HUES48 (cell line): Measurements from ENCODE around the gene KITLG.
"Not testable (repeated sequence)": the region's sequence is repeated elsewhere in the genome, so short reads cannot be mapped to it uniquely, and the experiment has no call there.

Experiments used
- H3K27ac ChIP-seq: one replicate; pipeline ENCODE4 v1.7.0; 2013; ENCODE audit warnings: low read depth, low read length, inconsistent platforms
- H3K27me3 ChIP-seq: 2 replicates; pipeline ENCODE4 v1.6.1; 2013; ENCODE audit warnings: mild to moderate bottlenecking, low read length; ENCODE audit not compliant: control insufficient read depth, insufficient read depth
- H3K36me3 ChIP-seq: 2 replicates; pipeline ENCODE4 v1.6.1; 2013; ENCODE audit warnings: low read length; ENCODE audit not compliant: control insufficient read depth, insufficient read depth
- H3K4me1 ChIP-seq: 2 replicates; pipeline ENCODE4 v1.6.1; 2013; ENCODE audit warnings: mild to moderate bottlenecking, low read length; ENCODE audit not compliant: control insufficient read depth, insufficient read depth
- H3K4me3 ChIP-seq: 2 replicates; pipeline ENCODE4 v1.5.1; 2013; ENCODE audit warnings: mild to moderate bottlenecking, low read depth, low read length
- H3K9ac ChIP-seq: 2 replicates; pipeline ENCODE4 v1.6.1; 2013; ENCODE audit warnings: mild to moderate bottlenecking, low read depth, low read length, moderate library complexity
- H3K9me3 ChIP-seq: 2 replicates; pipeline ENCODE4 v1.6.1; 2013; ENCODE audit warnings: low read length; ENCODE audit not compliant: control insufficient read depth, insufficient read depth

Gene KITLG

DNA sequence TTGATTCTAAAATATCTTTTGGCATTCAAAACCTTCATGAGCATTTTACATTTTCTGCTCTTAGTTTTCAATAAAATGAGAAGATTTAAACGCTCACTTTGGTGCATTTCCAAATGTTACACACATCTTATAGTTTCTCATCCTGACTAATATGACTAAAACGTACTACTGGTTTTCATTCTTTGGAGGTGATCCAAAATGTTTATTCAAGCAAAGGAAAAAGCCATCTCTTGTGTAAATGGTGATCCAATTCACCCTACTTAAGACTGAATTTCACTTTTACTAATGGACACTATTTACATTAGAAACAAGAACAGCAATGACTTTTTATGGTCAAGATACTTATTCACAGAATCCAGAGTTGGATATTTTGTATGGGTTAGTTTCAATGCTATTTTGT is 86.6 kb downstream of the KITLG start:
- no peak overlapping the region for H3K4me3 ChIP-seq
- no peak overlapping the region for H3K9ac ChIP-seq

DNA sequence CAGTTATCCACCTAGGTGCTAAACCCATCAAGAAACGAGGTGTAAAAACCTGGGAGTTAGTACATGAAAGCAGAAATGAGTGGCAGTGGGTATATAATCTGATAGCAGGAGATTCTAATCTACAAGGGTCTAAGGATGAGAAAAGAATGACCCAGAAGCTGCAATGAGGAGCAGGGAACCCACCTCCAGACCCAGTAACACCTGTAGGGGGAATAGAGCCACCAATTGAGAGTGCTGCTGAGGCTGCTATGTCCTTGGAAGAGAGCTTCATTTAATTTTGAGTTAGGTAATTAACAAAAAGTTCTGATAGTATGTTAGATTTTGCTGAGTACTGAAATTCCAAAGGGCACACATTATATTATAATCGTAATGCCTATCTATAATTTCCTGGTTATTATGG is 89.8 kb downstream of the KITLG start:
- Histone ChIP-seq H3K4me1 (no peaks in the 10 kb centered on the region), H3K4me3 (no peak overlapping the region), H3K9ac (no peak overlapping the region), H3K36me3 (no peaks in the 10 kb centered on the region), H3K27me3 (no peaks in the 10 kb centered on the region), H3K9me3 (no peaks in the 10 kb centered on the region), H3K27ac (no peak overlapping the region)

More for the DNA sequence above, 86.6 kb downstream of the KITLG start:
- H3K9me3 ChIP-seq, result no peaks in the 10 kb centered on the region
- no peaks in the 10 kb centered on the region for H3K27me3 ChIP-seq
- no peaks in the 10 kb centered on the region for H3K36me3 ChIP-seq
- H3K4me1 ChIP-seq, result no peaks in the 10 kb centered on the region
- H3K27ac ChIP-seq, result no peak overlapping the region

DNA sequence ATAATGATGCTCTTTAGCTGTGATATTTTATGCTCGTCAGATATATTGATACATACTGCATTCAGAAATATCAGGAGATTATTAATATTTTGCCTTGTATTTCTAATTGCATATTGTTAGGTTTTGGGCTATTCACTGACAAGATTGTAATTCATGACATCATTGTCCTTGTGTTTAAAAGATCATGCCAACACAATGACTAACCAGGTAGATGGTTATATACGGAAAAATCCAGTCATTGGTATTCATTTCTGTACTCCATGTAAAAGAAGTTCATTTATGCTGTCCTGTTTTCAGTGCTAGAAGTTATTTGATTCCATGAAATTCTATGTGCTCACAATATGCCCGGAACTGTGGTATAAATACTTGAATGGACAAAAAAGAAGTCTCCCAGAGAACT is 107.5 kb downstream of the KITLG start:
- Histone ChIP-seq H3K4me3 (no peak overlapping the region), H3K27ac (peak overlapping the region; percentile 81), H3K9ac (no peak overlapping the region), H3K4me1 (peaks cover 22% of the 10 kb centered on the region), H3K27me3 (no peaks in the 10 kb centered on the region), H3K36me3 (no peaks in the 10 kb centered on the region), H3K9me3 (peaks cover 6% of the 10 kb centered on the region)

DNA sequence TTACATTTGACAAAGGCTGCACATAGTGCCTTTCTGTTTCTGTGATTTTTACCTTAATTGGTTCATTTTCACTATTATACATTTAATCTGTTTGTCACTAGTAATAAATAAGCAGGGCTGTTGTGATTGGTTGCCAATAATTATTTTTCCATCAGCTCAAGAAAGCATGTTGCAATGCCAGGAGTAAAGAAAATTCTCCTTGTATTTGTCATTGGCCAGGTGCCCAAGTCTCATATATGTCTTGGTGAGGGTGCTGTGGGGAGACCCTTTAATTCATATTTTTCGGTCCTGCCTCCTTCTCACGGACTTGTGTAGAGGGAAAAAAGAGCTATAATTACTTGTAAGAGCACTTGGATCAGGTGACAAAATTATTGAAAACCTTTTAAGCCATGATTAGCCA is 108.0 kb downstream of the KITLG start:
- Histone ChIP-seq H3K27me3 (no peaks in the 10 kb centered on the region), H3K4me3 (no peak overlapping the region), H3K27ac (peak overlapping the region; percentile 81)

GRCh38 chr12:88471331-88472045 is 108.8 kb downstream of the KITLG start:
- Histone ChIP-seq H3K4me1 (peaks cover 22% of the 10 kb centered on the region), H3K9me3 (peaks cover 11% of the 10 kb centered on the region), H3K27ac (peak overlapping the region; percentile 81), H3K36me3 (no peaks in the 10 kb centered on the region), H3K27me3 (no peaks in the 10 kb centered on the region), H3K4me3 (no peak overlapping the region), H3K9ac (no peak overlapping the region)

More for the DNA sequence above, 108.0 kb downstream of the KITLG start:
- H3K9ac ChIP-seq, result no peak overlapping the region
- peaks cover 9% of the 10 kb centered on the region for H3K9me3 ChIP-seq
- peaks cover 22% of the 10 kb centered on the region for H3K4me1 ChIP-seq
- H3K36me3 ChIP-seq, result no peaks in the 10 kb centered on the region

- no peak overlapping the region for H3K27ac ChIP-seq
Measured at GRCh38 chr12:88469154-88469553, 111.1 kb downstream of the KITLG start.

GRCh38 chr12:88468581-88468980 is 111.7 kb downstream of the KITLG start:
- no peaks in the 10 kb centered on the region for H3K27me3 ChIP-seq
- peaks cover 11% of the 10 kb centered on the region for H3K9me3 ChIP-seq
- no peak overlapping the region for H3K9ac ChIP-seq
- no peak overlapping the region for H3K27ac ChIP-seq
- no peak overlapping the region for H3K4me3 ChIP-seq
- no peaks in the 10 kb centered on the region for H3K36me3 ChIP-seq
- H3K4me1 ChIP-seq, result peaks cover 22% of the 10 kb centered on the region

More at GRCh38 chr12:88469154-88469553, 111.1 kb downstream of the KITLG start:
- no peak overlapping the region for H3K9ac ChIP-seq
- H3K27me3 ChIP-seq, result no peaks in the 10 kb centered on the region
- no peaks in the 10 kb centered on the region for H3K36me3 ChIP-seq
- peaks cover 11% of the 10 kb centered on the region for H3K9me3 ChIP-seq
- peaks cover 22% of the 10 kb centered on the region for H3K4me1 ChIP-seq
- H3K4me3 ChIP-seq, result no peak overlapping the region

GRCh38 chr12:88466708-88467107 is 113.6 kb downstream of the KITLG start:
- H3K9me3 ChIP-seq, result peaks cover 11% of the 10 kb centered on the region
- H3K27me3 ChIP-seq, H3K36me3 ChIP-seq, H3K4me3 ChIP-seq, H3K27ac ChIP-seq, H3K4me1 ChIP-seq, H3K9ac ChIP-seq: not testable (repeated sequence)

DNA sequence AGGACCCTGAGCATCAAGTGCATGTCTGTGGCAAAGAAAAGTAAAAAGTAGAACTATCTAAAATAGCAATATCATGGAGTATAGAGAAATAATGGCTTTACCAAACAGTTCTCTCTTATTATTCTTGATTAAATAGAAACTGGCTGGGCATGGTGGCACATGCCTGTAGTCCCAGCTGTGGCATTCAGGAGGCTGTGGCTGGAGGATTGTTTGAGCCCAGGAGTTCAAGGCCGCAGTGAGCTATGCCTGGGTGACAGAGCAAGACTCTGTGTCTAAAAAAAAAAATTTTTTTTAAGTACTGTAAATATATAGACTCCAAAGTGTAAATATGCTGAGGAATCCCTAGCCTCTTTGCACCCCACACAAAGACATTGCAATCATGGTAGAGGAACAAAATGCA is 121.9 kb downstream of the KITLG start:
- H3K27me3 ChIP-seq, result no peaks in the 10 kb centered on the region
- no peak overlapping the region for H3K9ac ChIP-seq
- no peak overlapping the region for H3K4me3 ChIP-seq
- no peaks in the 10 kb centered on the region for H3K9me3 ChIP-seq
- H3K36me3 ChIP-seq, result no peaks in the 10 kb centered on the region
- no peaks in the 10 kb centered on the region for H3K4me1 ChIP-seq
- H3K27ac ChIP-seq, result no peak overlapping the region

GRCh38 chr12:88453323-88453722 is 126.9 kb downstream of the KITLG start:
- Histone ChIP-seq H3K4me1 (peaks cover 6% of the 10 kb centered on the region; the same call in 1 of the 2 replicates), H3K9me3 (no peaks in the 10 kb centered on the region), H3K27ac (no peak overlapping the region), H3K36me3 (no peaks in the 10 kb centered on the region), H3K4me3 (no peak overlapping the region), H3K27me3 (no peaks in the 10 kb centered on the region), H3K9ac (no peak overlapping the region)

DNA sequence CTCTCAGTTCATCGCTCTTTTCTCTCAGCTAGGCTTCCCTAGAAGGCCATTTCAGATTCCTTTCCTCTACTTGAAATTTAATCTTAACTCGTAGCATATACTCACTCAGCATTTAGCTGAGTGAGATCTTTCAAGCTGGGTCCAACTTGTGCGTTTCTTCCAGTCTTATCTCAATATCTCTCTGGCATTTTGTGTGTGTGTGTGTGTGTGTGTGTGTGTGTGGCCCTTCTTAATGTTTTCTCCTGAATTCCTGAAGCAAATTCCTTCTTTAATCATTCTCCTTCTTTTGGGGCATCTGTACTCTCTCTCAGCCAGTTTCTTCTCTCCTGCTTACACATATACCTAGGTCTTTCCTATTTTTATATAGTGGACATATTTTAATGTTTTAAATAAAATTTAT is 129.1 kb downstream of the KITLG start:
- H3K36me3 ChIP-seq, result no peaks in the 10 kb centered on the region

More for the DNA sequence above, 129.1 kb downstream of the KITLG start:
- H3K27ac ChIP-seq, result no peak overlapping the region
- H3K4me1 ChIP-seq, result peaks cover 7% of the 10 kb centered on the region; the same call in 1 of the 2 replicates
- no peaks in the 10 kb centered on the region for H3K9me3 ChIP-seq
- H3K4me3 ChIP-seq, result no peak overlapping the region
- no peak overlapping the region for H3K9ac ChIP-seq
- H3K27me3 ChIP-seq, result no peaks in the 10 kb centered on the region
